Brain microvascular endothelial cell (primary cell): Measurements from ENCODE around the gene RC3H1.

Source experiments
- DNase-seq: peaks from one replicate; pipeline ENCODE4 v3.0.0-alpha.2; 2020
- H3K27ac ChIP-seq: fragments of 250-450 bp; sonication (Bioruptor Pico); 2 replicates; pipeline ENCODE4 v1.5.1; 2020; ENCODE audit warnings: mild to moderate bottlenecking, moderate library complexity
- H3K27me3 ChIP-seq: fragments of 250-450 bp; sonication (Bioruptor Pico); replicated peaks from 2 replicates; pipeline ENCODE4 v1.5.1; 2020; ENCODE audit warnings: mild to moderate bottlenecking
- H3K36me3 ChIP-seq: fragments of 250-450 bp; sonication (Bioruptor Pico); replicated peaks from 2 replicates; pipeline ENCODE4 v1.5.1; 2020; ENCODE audit warnings: mild to moderate bottlenecking
- H3K4me3 ChIP-seq: 2 replicates; pipeline ENCODE4 v1.5.1; 2011; ENCODE audit warnings: low read depth, mild to moderate bottlenecking, control low read depth, low read length, moderate library complexity
- CTCF ChIP-seq: IDR thresholded peaks from 2 replicates; pipeline ENCODE4 v1.5.1; 2011; ENCODE audit warnings: low read depth, mild to moderate bottlenecking, moderate library complexity, low read length, control low read depth, inconsistent platforms; ENCODE audit errors: missing control alignments
- in situ Hi-C: cut with HindIII; loops from 2 replicates; pipeline ENCODE4 v1.10.0; 2017; ENCODE audit warnings: low sequenced_read_pairs, low pct_ligation_motif_present

The RC3H1 gene

GRCh38 chr1:173903827-173904531, 118.2 kb downstream of the RC3H1 start:
- no peak for TF ChIP-seq CTCF
- DNase-seq, result no peak
- no peaks in the 10 kb centered on the region for H3K36me3 ChIP-seq

GRCh38 chr1:173900992-173901391, 121.2 kb downstream of the RC3H1 start:
- H3K27ac ChIP-seq, result no peak overlapping the region
- no peak for TF ChIP-seq CTCF
- H3K4me3 ChIP-seq, result no peak overlapping the region
- no peaks in the 10 kb centered on the region for H3K27me3 ChIP-seq
- DNase-seq, result no peak
- in situ Hi-C loops, result no loop called here
- H3K36me3 ChIP-seq, result no peaks in the 10 kb centered on the region

More at GRCh38 chr1:173903827-173904531, 118.2 kb downstream of the RC3H1 start:
- in situ Hi-C loops, result no loop called here
- Histone ChIP-seq H3K4me3 (no peak overlapping the region), H3K27me3 (no peaks in the 10 kb centered on the region), H3K27ac (no peak overlapping the region)

GRCh38 chr1:173900427-173900826, 121.7 kb downstream of the RC3H1 start:
- DNase-seq, result no peak
- H3K36me3 ChIP-seq, result no peaks in the 10 kb centered on the region
- in situ Hi-C loops, result no loop called here
- H3K27me3 ChIP-seq, result no peaks in the 10 kb centered on the region
- no peak for TF ChIP-seq CTCF
- H3K4me3 ChIP-seq, result no peak overlapping the region
- H3K27ac ChIP-seq, result no peak overlapping the region

GRCh38 chr1:173894189-173894588, 128.0 kb downstream of the RC3H1 start:
- H3K27me3 ChIP-seq, result no peaks in the 10 kb centered on the region
- no peak overlapping the region for H3K27ac ChIP-seq
- in situ Hi-C loops, result no loop called here
- no peak for TF ChIP-seq CTCF
- no peak for DNase-seq
- H3K4me3 ChIP-seq, result no peak overlapping the region
- H3K36me3 ChIP-seq, result no peaks in the 10 kb centered on the region

- H3K4me3 ChIP-seq, result no peak overlapping the region
- in situ Hi-C loops, result no loop called here
- H3K27me3 ChIP-seq, result no peaks in the 10 kb centered on the region
- H3K36me3 ChIP-seq, result no peaks in the 10 kb centered on the region
- no peak overlapping the region for H3K27ac ChIP-seq
- no peak for TF ChIP-seq CTCF
- DNase-seq, result no peak
Observed at GRCh38 chr1:173893611-173894010, 128.5 kb downstream of the RC3H1 start.

GRCh38 chr1:173889885-173890284, 132.3 kb downstream of the RC3H1 start:
- in situ Hi-C loops, result no loop called here
- H3K27ac ChIP-seq, result no peak overlapping the region
- DNase-seq, result no peak
- H3K36me3 ChIP-seq, result peaks cover 13% of the 10 kb centered on the region
- no peak overlapping the region for H3K4me3 ChIP-seq
- no peak for TF ChIP-seq CTCF
- no peaks in the 10 kb centered on the region for H3K27me3 ChIP-seq
